ENCODE results near the gene PI4KB.

DNA sequence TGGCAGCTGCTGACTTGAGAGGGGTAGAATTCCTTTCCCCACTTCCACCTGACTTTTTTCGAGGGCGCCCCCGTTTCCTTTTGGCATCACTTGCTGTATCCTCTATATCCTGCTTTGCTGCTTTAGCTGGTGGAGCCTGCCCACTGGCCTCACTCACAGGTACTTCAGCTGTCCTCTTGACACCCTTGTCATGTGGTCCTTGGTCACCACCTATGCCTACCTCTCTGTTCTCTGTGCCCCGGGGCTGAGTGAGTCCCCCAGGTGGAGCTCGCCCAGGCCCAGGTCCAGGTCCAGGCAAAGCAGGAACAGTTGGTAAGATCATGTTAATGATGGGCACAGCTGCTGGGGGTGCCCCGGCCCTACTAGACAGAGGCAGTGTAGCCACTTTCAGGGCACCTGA, 15.4 kb upstream of the PI4KB start:
- TF ChIP-seq CTCF (IDR thresholded peaks at IDR 0.05 in 8 of 11, conservative IDR thresholded peaks at IDR 0.05 in 3 of 11) (no peak), POLR2A (IDR thresholded peaks at IDR 0.05) (no peak)

Data from spleen (tissue), 7 donors.